Ishikawa (cell line): ENCODE results near the gene PKD2.

Experiments used
- EGR1 ChIP-seq: IDR thresholded peaks from 2 replicates; pipeline ENCODE4 v1.6.1; 2012
- MAX ChIP-seq: IDR thresholded peaks from 2 replicates; pipeline ENCODE4 v1.6.1; 2012

DNA sequence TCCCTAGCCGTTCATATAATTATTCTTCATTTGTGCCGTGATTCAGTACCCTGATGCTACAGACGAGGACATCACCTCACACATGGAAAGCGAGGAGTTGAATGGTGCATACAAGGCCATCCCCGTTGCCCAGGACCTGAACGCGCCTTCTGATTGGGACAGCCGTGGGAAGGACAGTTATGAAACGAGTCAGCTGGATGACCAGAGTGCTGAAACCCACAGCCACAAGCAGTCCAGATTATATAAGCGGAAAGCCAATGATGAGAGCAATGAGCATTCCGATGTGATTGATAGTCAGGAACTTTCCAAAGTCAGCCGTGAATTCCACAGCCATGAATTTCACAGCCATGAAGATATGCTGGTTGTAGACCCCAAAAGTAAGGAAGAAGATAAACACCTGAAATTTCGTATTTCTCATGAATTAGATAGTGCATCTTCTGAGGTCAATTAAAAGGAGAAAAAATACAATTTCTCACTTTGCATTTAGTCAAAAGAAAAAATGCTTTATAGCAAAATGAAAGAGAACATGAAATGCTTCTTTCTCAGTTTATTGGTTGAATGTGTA, 24.9 kb upstream of the PKD2 start:
- no peak for TF ChIP-seq EGR1
- no peak for TF ChIP-seq MAX
